HG03103 (cell line): ENCODE results near the gene STK33.

Experiments
- ATAC-seq: cut with Tn5 transposase; IDR thresholded peaks from one replicate; pipeline ENCODE4 v1.9.1; 2021; ENCODE audit warnings: low read depth; ENCODE audit not compliant: unreplicated experiment

The STK33 gene

DNA sequence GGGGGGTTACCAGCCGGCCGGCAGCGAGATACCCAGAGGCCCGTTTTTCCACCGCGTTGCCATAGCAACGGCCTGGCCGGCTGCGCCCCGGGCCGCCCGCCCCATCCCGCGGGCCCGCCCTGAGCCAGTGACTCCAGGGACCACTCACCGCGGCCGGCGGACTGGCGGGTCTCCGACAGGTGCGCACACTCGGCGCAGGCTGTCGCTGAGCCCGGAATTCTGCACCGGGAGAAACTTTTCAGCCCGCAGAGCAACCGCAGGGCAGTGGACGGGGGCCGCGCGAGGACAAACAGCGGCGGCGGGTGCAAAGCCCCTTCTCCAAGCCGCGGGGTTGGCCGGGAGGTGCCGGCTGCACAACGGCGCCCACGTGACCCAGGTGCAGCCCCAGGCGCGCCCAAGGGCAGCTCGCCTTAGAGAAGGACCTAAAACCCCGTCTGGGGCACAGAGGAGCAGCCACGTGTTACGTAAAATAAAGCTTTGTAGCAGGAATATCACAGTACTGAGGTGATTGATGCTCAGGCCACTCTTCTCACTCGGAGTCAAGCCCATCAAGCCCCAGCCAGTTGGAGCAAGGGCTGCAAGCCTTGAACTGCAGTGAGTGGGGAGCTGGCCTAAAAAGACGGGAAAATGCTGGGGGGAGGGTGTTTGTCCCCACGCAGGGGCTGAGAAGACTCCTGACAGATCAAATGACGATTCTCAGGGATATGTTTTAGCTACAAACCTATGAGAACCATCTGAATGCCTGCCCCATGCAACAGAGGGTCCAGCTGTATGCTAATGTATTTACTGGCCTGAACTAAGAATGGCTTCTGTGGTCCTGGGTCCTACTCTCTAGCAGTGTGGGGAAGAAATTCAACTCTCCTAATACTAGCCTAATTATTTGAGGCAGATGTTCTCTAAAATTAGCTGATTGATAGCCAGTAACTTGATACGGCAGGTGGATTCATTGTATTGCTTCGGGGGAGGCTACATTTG is at the start of gene STK33:
STK33 (minus strand) TSS at position 294 of the 975 bp plus-strand sequence. CDS start 119,323 bp downstream, outside the sequence.
- peak; percentile 96 for ATAC-seq

DNA sequence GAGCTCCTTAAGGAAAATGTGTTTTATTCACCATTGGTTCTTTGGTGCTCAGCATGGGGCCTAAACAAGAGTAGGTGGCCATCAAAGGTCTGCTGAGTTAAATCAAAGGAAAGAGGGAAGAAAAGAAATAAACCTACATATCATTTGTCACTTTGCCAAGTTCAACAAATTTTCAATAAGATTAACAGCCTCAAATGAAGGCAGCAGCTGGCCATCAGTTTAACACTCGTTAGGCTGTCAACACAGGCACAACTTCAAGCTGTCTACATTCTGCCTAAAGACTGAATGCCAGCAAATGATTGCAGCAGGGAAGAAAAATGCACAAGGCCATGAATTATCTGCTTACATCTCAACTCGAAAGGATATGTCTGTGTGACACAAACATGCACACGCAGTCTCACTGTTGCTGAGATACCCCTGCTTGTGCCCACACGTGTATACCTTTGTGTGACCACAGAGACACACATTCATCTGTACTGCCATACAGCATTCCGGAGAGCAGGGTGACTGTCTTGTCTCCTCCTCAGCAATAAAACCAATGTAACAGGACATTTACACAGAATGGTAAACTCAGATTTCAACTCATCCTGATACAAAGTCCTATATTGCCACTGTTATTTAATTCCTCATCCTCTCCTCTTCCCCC is 48.3 kb upstream of the STK33 start:
- no peak for ATAC-seq

GRCh38 chr11:8641332-8641731 is 47.3 kb upstream of the STK33 start:
- ATAC-seq = no peak

DNA sequence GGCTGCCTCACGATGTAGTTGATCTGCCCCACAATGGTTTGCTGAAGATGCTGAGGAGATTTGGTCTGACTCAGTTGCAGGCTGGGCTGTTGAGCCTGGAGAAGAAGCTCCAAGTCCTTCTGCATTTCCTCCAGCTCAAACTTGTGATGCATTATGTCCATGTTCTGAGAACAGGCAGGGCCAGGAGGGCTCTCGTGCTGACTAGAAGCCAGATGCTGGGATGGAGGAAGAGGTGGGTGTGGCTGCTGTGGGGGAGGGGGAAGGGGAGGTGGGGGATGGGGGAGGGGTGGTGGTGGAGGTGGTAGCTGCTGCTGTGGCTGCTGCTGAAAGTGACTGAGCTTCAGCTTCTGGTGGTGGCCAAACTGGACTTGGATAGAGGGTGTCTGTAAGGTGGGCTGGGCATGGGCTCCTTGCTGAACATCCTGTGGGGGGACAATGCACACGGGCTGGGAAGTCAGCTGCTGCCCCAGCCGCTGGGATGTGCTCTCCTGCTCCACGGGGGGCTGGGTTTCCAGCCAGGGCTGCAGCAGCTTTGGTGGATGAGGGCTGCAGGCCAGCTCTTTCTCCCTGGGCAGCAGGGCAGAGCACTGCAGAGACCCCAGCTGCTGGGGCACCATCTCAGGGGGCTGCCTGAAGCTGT is 46.4 kb upstream of the STK33 start:
- no peak for ATAC-seq

DNA sequence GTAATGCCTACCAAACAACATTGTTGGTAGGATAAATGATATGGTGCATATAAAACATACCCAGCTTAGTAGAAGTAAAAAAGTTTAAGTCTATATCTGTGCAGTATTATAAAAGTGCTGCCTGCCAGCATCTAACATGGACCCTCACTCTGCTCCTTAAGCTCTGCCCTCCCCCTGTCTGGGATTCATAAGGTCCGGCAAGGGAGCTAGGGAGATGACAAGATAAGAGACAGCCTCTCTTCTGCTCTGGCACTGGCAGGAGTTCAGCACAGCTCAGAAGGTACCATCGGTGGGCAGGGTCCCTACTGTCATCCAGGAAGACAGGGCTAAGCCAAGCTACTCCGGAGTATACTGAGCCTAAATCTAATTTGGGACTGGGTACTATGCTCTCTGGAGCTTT is 45.6 kb upstream of the STK33 start:
- no peak for ATAC-seq

DNA sequence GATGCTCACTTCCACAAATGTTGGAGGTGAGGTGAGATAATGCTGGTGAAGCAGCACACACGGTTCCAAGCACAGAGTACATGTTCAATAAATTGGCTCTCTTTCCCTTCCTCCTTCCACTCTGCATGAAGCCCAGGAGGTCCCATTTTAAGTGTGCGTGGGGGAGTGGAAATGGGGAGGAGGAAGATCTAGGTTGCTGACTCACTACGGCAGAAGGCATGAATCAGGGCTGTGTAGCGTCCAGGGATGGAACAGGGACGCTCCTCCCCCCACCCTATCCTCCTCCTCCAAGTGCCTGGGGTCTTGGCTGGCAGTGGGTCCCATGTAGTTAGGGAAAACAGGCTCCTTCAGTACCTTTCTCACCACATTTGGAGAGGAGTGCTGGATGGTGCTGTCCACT is 44.3 kb upstream of the STK33 start:
- no peak for ATAC-seq

GRCh38 chr11:8636127-8636526 is 42.1 kb upstream of the STK33 start:
- ATAC-seq = no peak

DNA sequence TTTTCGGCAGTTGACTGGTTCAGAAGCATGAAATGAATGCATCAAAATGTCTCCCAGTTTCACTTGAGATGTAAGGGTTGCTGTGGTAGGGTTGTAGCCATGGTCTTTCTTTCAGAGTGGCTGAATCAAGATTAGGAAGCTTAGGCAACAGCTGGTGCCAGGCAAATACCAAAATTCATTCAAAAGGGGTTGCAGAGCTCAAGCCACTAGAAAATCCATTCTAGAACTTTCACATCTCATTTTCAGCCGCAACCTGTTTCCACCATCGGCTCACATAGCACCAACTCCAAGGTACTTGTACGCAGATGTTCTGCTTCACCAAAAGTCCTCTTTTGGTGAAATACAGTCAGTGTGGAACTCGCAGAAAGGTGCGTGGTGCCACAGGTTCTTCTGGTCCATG is 40.5 kb upstream of the STK33 start:
- no peak for ATAC-seq

DNA sequence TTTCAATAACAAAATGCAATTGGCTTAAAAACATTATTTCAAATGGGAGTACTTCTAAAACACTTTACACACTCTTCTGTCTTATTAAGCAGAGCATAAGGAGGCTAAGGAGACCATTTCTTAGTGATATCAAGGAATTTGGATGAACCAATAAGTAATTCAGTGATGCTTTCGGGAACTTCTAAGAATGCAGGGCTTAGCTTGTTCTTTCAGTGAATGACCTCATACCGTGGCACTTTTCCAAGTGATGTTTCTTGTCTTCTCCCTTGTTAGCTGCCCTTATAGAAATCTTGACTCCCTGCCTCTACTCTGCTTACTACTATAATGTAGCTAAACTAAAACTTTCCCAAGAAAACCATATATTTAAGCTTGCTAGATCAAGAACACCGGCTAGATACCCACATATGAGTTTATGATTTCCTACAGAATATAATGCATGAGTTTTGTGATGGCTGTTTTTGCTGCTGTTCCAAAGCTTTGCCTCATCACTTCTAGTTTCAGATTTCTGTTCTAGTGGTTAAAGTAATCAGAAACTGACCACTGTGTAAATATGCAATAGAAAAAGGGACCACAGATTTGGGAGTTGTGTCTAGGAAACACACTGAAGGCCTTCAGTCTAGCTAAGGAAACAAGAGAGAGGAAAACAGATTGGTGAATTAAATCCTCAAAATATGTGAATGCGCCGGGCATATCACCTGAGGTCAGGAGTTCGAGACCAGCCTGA is 37.5 kb upstream of the STK33 start:
- no peak for ATAC-seq

DNA sequence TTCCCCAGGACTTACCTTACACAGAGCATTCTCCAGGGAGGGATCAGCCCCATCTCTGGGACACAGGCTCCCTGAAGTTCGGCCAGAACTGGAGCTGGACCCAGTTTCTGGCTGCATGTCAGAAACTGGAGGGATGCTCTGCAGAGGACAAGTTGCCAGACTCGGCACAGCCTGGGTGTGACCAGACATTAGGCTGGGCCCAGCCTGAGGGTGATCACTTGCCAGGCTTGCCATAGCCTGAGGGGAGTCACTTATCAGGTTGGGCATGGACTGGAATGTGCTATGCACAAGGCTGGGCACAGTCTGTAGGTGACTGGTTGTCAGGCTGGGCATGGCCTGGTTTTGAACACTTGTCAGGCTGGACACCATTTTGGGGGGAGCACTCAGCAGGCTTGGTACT is 30.7 kb upstream of the STK33 start:
- ATAC-seq = no peak

DNA sequence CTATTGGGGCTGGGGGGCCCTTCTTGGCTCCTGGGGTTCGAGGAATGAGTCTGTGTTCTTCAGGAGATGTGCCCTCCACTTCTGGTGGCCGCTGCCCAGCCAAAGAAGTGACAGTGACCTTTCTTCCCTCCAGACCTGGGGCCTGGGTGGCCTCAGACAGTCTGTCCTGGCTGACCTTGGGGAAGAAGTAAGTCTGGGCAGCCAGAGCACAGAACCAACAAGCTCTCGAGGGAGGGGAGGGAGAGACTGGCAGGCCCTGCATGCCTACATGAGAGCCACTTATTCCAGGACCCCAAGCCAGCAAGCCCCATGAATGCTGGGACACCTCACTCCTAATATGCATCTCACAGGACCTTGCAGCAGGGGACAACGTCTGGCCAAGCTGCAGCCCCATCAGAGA is 27.1 kb upstream of the STK33 start:
- no peak for ATAC-seq

GRCh38 chr11:8617063-8617462 is 23.0 kb upstream of the STK33 start:
- ATAC-seq = no peak

DNA sequence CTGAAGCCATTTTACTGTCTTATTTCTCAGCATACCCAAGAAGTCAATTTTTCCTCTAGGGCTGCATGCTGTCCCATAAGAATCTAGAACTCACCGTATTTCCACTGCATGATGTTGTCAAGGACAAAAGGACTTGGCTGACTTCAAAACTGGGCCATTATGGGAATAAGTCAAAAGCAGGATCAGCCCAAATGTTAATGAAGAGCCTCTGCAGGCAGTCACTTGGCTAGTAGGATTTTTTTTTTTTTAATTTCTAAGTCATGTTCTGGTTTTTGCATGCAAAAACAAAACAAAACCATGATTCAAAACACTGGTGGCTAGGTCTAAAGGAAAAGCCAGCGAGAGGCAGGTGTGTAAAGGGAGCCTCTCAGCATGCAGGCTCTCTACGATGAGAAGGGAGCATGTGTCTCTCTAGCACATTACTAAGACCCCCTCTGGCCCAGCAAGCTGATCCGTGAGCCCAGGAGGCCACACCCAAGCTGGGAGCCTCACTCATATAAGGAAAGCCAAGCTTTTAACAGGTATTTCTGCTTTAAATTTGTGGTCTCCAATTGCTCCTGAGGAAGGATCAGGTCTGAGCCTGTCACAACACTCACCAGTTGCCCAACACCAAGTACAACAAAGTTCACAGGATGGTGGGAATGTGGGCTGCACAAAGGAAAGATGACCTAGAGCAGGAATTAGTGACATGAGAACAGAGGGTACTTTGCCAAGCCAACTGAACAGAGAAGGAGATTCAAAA is 21.4 kb upstream of the STK33 start:
- no peak for ATAC-seq

DNA sequence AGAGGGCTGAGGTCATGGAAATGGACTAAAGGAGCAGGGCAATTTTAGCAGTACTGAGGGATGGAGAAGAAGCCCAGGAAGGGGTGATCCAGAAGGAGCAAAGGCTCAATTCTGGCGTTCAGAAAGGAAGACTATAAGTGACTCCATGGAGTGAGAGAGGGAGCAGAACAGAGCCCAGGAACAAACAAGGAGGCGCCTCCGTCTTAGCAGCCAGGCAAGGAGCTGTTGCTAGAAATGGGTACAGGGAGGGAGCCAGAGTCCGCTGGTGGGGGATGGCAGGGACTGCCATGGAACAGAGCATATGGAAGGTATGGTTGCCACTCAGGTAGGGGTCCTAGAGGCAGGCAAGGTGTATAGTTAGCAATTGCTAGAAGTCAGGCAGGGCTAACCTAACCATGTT is 20.5 kb upstream of the STK33 start:
- no peak for ATAC-seq

DNA sequence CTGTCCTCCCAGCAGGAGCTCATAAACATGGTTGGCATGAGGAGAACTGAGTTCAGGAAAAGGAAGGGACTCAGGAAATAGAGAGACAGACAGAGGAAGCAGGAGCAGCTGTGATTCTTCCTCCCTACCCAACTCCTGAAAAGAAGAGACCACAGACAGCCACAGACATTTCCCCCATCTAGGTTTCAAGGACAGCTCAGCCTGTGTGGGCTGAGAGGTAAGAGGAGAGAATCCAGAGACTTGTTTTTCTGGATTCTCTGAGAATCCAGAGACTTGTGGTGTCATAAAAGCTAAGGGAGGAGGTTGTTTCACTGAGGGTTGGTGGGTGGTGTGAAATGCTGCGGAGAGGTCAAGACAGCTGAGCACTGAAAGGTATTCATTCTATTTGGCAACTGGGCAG is 19.0 kb upstream of the STK33 start:
- no peak for ATAC-seq

GRCh38 chr11:8612522-8612921 is 18.5 kb upstream of the STK33 start:
- no peak for ATAC-seq

DNA sequence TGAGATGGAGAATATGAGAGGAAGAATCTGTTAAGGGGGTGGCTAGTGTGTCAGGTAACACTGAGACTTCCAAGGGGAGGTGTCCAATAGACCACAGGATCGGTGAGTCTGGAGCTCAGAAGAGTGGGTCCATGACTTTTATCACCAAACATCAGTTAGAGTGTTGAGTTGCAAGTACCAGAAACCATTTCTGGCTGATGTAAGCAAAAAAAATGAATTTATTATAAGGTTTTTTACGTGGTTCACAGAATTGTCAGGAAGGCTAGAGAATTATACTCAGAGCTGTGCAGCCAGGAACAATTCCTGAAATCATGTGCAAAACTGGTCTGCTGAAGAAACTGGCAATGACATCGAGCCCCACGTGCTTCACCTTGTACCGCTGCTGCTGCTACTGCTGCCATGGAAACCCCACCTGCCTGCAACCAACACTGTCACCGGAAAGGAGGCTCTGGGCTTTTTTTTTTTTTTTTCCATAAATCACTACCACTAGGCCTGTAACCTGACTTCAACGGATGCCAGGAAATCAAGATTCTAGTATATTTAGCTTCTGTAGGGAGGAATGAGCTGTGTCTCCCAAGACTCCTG is 16.6 kb upstream of the STK33 start:
- no peak for ATAC-seq

GRCh38 chr11:8608652-8609051 is 14.6 kb upstream of the STK33 start:
- no peak for ATAC-seq

DNA sequence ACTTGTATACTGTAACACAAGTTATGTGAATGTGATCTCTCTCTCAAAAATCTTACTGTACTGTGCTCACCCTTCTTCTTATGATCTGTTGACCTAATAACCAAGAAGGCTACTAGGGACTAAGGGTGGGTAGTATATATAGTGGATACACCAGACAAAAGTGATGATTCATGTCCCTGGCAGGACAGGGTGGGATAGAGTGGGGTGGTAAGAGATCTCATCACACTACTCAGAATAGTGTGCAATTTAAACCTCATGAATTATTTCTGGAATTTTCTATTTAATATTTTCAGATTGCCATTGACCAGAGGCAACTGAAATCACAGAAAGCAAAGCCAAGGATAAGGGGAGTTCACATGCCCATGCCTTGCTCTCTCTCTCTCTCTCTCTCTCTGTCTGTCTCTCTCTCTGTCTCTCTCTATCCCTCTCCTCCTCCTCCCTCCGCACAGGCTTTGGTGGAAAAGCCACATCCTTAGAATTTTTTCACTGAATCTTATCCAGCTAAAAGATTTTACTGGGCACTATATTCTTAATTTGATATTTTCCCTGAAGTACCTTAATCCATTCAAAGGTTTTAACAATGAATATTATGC is 12.0 kb upstream of the STK33 start:
- ATAC-seq = no peak
